HL-60 (cell line): Measurements from ENCODE around the gene RNU6-7.

Experiments used
- GABPA ChIP-seq: IDR thresholded peaks from 2 replicates; pipeline ENCODE4 v1.6.1; 2012; ENCODE audit warnings: low read depth
- POLR2AphosphoS5 ChIP-seq: IDR thresholded peaks from 2 replicates; pipeline ENCODE4 v1.6.1; 2012; ENCODE audit warnings: low read depth
- REST ChIP-seq: IDR thresholded peaks from 2 replicates; pipeline ENCODE4 v1.6.1; 2012; ENCODE audit warnings: low read depth; ENCODE audit not compliant: insufficient replicate concordance
- SPI1 ChIP-seq: IDR thresholded peaks from 2 replicates; pipeline ENCODE4 v1.6.1; 2012; ENCODE audit warnings: low read depth, mild to moderate bottlenecking, borderline replicate concordance
- TF ChIP-seq, protein P1 (sequence below): IDR thresholded peaks from one replicate; pipeline ENCODE4 v1.5.1; 2011; ENCODE audit warnings: low read length, control low read depth, inconsistent platforms; ENCODE audit not compliant: insufficient read depth

DNA sequence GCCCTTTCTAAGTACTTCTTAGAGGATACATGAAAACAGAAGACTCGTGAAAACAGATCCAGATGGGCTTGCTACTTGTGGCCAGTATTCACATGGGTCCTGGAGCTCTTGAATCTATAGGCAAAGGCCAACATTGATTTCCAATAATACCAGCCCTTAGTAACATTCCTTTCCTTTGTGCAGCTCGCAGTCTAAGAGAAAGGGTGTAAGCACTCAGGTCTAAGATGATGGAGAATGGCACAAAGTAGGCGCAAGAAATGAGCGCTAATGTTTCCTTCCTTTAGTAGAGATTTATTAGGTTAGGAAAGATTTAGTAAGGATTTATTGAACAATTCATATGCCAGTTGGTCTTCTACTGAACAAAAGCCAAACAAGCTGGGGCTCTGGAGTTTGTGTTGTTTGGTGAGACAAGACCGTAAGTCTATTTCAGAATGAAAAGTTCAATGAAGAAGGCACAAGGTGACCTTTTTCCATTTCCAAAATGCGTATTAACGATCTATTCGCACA is 699 bp downstream of the RNU6-7 start:
- TF ChIP-seq, protein P1, sequence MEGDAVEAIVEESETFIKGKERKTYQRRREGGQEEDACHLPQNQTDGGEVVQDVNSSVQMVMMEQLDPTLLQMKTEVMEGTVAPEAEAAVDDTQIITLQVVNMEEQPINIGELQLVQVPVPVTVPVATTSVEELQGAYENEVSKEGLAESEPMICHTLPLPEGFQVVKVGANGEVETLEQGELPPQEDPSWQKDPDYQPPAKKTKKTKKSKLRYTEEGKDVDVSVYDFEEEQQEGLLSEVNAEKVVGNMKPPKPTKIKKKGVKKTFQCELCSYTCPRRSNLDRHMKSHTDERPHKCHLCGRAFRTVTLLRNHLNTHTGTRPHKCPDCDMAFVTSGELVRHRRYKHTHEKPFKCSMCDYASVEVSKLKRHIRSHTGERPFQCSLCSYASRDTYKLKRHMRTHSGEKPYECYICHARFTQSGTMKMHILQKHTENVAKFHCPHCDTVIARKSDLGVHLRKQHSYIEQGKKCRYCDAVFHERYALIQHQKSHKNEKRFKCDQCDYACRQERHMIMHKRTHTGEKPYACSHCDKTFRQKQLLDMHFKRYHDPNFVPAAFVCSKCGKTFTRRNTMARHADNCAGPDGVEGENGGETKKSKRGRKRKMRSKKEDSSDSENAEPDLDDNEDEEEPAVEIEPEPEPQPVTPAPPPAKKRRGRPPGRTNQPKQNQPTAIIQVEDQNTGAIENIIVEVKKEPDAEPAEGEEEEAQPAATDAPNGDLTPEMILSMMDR, result no peak
- no peak for TF ChIP-seq REST
- TF ChIP-seq POLR2AphosphoS5, result no peak
- TF ChIP-seq SPI1, result no peak
- TF ChIP-seq GABPA, result no peak
